Measurements from ENCODE around the gene PALLD.

- TF ChIP-seq EZH2 (IDR thresholded peaks at IDR 0.05; ENCODE audit: low read length, unreplicated experiment) (no peak), CTCF (conservative IDR thresholded peaks at IDR 0.05; ENCODE audit: low read depth, low read length) (no peak), EZH2phosphoT487 (IDR thresholded peaks at IDR 0.05; ENCODE audit: borderline replicate concordance, low read length) (no peak)
Observed at GRCh38 chr4:168553714-168554370, 57.0 kb downstream of the PALLD start.
